Transverse colon (tissue), 3 donors: ENCODE results near the gene SNRPE.

Experiments
- CTCF ChIP-seq, 5 experiments: fragments of 200-600 bp in 3 of 5; fragments of 450-650 bp in 2 of 5; sonication (generic) in 3 of 5; IDR thresholded peaks; 1 replicate in 2 of 5; 2 replicates in 3 of 5; pipeline ENCODE4 v1.5.1; 2016 to 2017; ENCODE audit warnings: antibody characterized with exemption in 5 of 5, inconsistent platforms in 3 of 5, mild to moderate bottlenecking in 2 of 5, moderate library complexity in 1 of 5
- EP300 ChIP-seq: sonication (generic); formaldehyde crosslinking; IDR thresholded peaks from one replicate; pipeline ENCODE4 v1.6.1; 2017; ENCODE audit warnings: antibody characterized with exemption, low read depth
- POLR2A ChIP-seq: fragments of 450-650 bp; IDR thresholded peaks from one replicate; pipeline ENCODE4 v1.6.1; 2016; ENCODE audit warnings: antibody characterized with exemption, mild to moderate bottlenecking, moderate library complexity

GRCh38 chr1:203828503-203828902 is 32.9 kb upstream of the SNRPE start:
- TF ChIP-seq POLR2A, result no peak
- no peak for TF ChIP-seq CTCF (IDR thresholded peaks at IDR 0.05)
- TF ChIP-seq EP300, result no peak
